Chondrocyte (in vitro differentiated cells): Measurements from ENCODE around the gene SNCAIP. TPM values are rescaled to one million over a fixed set of nuclear protein-coding genes. Genes with fewer than 3 reads are reported as not detected.

Experiments used
- DNase-seq: peaks from one replicate; pipeline ENCODE4 v3.0.0; 2021; ENCODE audit warnings: mixed read lengths, low spot score
- H3K27ac Mint-ChIP-seq: one replicate; pipeline ENCODE4 v1.8.0; 2021; ENCODE audit warnings: mild to moderate bottlenecking, moderate library complexity, mixed read lengths; ENCODE audit not compliant: unreplicated experiment
- H3K27me3 Mint-ChIP-seq: 2 replicates; pipeline ENCODE4 v1.8.0; 2021; ENCODE audit warnings: low read depth, mixed read lengths
- H3K36me3 Mint-ChIP-seq: 2 replicates; pipeline ENCODE4 v1.8.0; 2021; ENCODE audit warnings: low read depth, mixed read lengths
- H3K4me1 Mint-ChIP-seq: 2 replicates; pipeline ENCODE4 v1.8.0; 2021; ENCODE audit warnings: low read depth, mild to moderate bottlenecking, mixed read lengths
- H3K4me3 Mint-ChIP-seq: one replicate; pipeline ENCODE4 v1.8.0; 2021; ENCODE audit warnings: mild to moderate bottlenecking, moderate library complexity, mixed read lengths; ENCODE audit not compliant: unreplicated experiment
- H3K9me3 Mint-ChIP-seq: 2 replicates; pipeline ENCODE4 v1.8.0; 2021; ENCODE audit warnings: low read depth, mixed read lengths
- total RNA-seq: library from RNA; stranded (reverse); gene quantifications from 3 replicates; pipeline ENCODE4 v1.2.1, GENCODE V29; 2021
- TF ChIP-seq, protein P1 (sequence below): fragments of 200-600 bp; sonication (generic); IDR thresholded peaks from 2 replicates; pipeline ENCODE4 v1.5.0; 2021; ENCODE audit warnings: antibody characterized with exemption, mild to moderate bottlenecking, moderate library complexity

Gene SNCAIP
- total RNA-seq, 1 donor from 2014 or later, result 1.2 TPM

DNA sequence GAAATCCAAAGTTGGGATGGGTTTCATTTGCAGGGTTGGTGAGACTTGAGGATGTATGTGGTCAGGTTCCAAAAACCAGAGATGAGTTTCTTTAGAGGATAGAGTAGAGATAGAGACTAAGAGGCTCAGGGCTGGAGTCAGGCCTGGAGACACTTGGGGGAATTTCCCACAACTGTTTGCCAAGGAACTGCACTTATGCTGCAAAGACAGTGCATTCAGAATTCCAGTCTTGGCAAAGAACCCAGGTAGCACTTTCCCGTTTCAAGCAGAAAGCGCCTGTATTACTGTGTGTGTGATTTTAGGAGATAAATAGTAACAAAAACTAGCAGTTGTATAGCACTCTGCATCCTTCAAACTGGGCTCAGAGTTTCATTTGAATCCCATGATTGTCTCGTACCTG lies 55.4 kb downstream of the SNCAIP start:
- Mint-ChIP-seq H3K27me3 (no peaks in the 10 kb centered on the region), H3K9me3 (peaks cover 4% of the 10 kb centered on the region), H3K27ac (no peak overlapping the region), H3K4me3 (no peak overlapping the region), H3K4me1 (peaks cover under 1% of the 10 kb centered on the region), H3K36me3 (no peaks in the 10 kb centered on the region)
- TF ChIP-seq, protein P1, sequence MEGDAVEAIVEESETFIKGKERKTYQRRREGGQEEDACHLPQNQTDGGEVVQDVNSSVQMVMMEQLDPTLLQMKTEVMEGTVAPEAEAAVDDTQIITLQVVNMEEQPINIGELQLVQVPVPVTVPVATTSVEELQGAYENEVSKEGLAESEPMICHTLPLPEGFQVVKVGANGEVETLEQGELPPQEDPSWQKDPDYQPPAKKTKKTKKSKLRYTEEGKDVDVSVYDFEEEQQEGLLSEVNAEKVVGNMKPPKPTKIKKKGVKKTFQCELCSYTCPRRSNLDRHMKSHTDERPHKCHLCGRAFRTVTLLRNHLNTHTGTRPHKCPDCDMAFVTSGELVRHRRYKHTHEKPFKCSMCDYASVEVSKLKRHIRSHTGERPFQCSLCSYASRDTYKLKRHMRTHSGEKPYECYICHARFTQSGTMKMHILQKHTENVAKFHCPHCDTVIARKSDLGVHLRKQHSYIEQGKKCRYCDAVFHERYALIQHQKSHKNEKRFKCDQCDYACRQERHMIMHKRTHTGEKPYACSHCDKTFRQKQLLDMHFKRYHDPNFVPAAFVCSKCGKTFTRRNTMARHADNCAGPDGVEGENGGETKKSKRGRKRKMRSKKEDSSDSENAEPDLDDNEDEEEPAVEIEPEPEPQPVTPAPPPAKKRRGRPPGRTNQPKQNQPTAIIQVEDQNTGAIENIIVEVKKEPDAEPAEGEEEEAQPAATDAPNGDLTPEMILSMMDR, result no peak
- no peak for DNase-seq

- Mint-ChIP-seq H3K36me3 (no peaks in the 10 kb centered on the region), H3K27ac (no peak overlapping the region), H3K27me3 (peaks cover 4% of the 10 kb centered on the region), H3K9me3 (peaks cover 4% of the 10 kb centered on the region), H3K4me1 (no peaks in the 10 kb centered on the region), H3K4me3 (no peak overlapping the region)
- no peak for DNase-seq
- TF ChIP-seq, protein P1, result no peak
Observed at GRCh38 chr5:122368510-122369251, 56.6 kb downstream of the SNCAIP start.

GRCh38 chr5:122369253-122369815 lies 57.3 kb downstream of the SNCAIP start:
- DNase-seq, result no peak
- no peaks in the 10 kb centered on the region for H3K4me1 Mint-ChIP-seq

GRCh38 chr5:122371511-122372151 lies 59.6 kb downstream of the SNCAIP start:
- Mint-ChIP-seq H3K4me3 (no peak overlapping the region), H3K27ac (no peak overlapping the region), H3K27me3 (peaks cover 4% of the 10 kb centered on the region), H3K9me3 (no peaks in the 10 kb centered on the region), H3K4me1 (no peaks in the 10 kb centered on the region), H3K36me3 (no peaks in the 10 kb centered on the region)
- DNase-seq, result no peak
- TF ChIP-seq, protein P1, result no peak

More at GRCh38 chr5:122369253-122369815, 57.3 kb downstream of the SNCAIP start:
- Mint-ChIP-seq H3K27me3 (peaks cover 4% of the 10 kb centered on the region), H3K4me3 (no peak overlapping the region), H3K36me3 (no peaks in the 10 kb centered on the region), H3K9me3 (peaks cover 4% of the 10 kb centered on the region), H3K27ac (no peak overlapping the region)
- TF ChIP-seq, protein P1, result no peak

GRCh38 chr5:122374110-122374509 lies 62.1 kb downstream of the SNCAIP start:
- Mint-ChIP-seq H3K4me3 (no peak overlapping the region), H3K36me3 (no peaks in the 10 kb centered on the region)

More at GRCh38 chr5:122374110-122374509, 62.1 kb downstream of the SNCAIP start:
- H3K27ac Mint-ChIP-seq, result no peak overlapping the region
- TF ChIP-seq, protein P1, result no peak
- H3K4me1 Mint-ChIP-seq, result no peaks in the 10 kb centered on the region
- peaks cover 4% of the 10 kb centered on the region for H3K27me3 Mint-ChIP-seq
- DNase-seq, result no peak
- no peaks in the 10 kb centered on the region for H3K9me3 Mint-ChIP-seq
